ENCODE data around the gene DPYSL3. TPM values are rescaled to one million over a fixed set of nuclear protein-coding genes. Genes with fewer than 3 reads are reported as not detected.
A peak's percentile ranks its signal among the peaks of the same experiment; 100 is the strongest.
"Not testable (repeated sequence)": the region's sequence is repeated elsewhere in the genome, so short reads cannot be mapped to it uniquely, and the experiment has no call there.

Gene DPYSL3
- total and polyA plus RNA-seq, 9 donors, result 82.4 to 160 (median 108) TPM

DNA sequence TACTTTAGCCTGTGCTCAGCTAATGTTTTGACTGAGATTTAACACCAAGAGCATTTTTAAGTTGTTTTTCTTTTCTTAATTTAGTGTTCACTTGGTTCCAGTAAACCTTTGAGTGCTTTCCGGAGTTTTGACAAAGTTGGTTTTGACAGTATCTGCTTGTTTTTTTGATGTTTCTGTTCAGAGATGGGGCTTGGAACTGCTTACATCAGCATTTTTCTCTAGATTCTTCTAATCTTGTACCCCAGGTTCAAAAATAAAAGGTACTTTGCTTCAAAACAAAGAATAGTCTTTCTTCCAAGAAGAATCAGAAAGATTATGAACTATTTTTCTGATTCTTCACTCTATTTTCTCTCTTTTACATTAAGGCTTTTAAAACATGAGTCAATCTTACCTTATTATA lies 132.2 kb downstream of the DPYSL3 start:
- no peaks in the 10 kb centered on the region for H3K36me3 ChIP-seq (ENCODE audit: control insufficient read depth, insufficient read depth, low read length)
- no peak overlapping the region for H3K27ac ChIP-seq (ENCODE audit: low read length)
- no peak for DNase-seq
- peaks cover 2% of the 10 kb centered on the region for H3K9me3 ChIP-seq (replicated peaks; ENCODE audit: control insufficient read depth, low read depth, low read length)
- no CpG with 5 or more reads among the region's 1 CpG for WGBS (ENCODE audit: insufficient coverage)
- H3K27me3 ChIP-seq (ENCODE audit: control insufficient read depth, insufficient read depth, low read length), result no peaks in the 10 kb centered on the region
- H3K4me3 ChIP-seq (ENCODE audit: low read length), result no peak overlapping the region
- H3K4me1 ChIP-seq (ENCODE audit: control insufficient read depth, insufficient read depth, low read length), result no peaks in the 10 kb centered on the region

DNA sequence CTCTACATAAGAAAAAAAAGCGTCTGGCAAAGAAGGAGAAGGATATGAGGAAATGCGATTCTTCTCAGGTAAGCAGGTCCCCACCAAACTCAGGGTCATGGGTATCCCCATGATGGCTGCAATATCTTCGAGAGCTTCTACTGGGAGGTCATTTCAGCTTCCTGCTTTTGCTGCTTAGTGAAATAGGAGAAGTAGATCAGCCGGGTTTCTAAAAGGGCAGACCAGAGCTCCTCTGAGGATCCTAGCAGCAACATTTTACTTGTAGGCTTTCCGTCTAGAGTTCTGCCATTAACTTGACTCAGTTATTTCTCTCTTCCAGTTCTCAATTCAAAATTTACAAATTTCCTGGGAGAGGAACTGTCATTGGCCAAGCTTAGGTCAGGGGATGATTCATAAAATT lies 134.7 kb downstream of the DPYSL3 start:
- WGBS (ENCODE audit: insufficient coverage), result 64% methylated on average over 2 of the region's 5 CpGs
- DNase-seq, result no peak
- Histone ChIP-seq H3K9me3 (replicated peaks; ENCODE audit: control insufficient read depth, low read depth, low read length) (peaks cover 2% of the 10 kb centered on the region), H3K4me1 (ENCODE audit: control insufficient read depth, insufficient read depth, low read length) (no peaks in the 10 kb centered on the region), H3K27ac (ENCODE audit: low read length) (no peak overlapping the region), H3K36me3 (ENCODE audit: control insufficient read depth, insufficient read depth, low read length) (no peaks in the 10 kb centered on the region), H3K27me3 (ENCODE audit: control insufficient read depth, insufficient read depth, low read length) (no peaks in the 10 kb centered on the region), H3K4me3 (ENCODE audit: low read length) (no peak overlapping the region)

DNA sequence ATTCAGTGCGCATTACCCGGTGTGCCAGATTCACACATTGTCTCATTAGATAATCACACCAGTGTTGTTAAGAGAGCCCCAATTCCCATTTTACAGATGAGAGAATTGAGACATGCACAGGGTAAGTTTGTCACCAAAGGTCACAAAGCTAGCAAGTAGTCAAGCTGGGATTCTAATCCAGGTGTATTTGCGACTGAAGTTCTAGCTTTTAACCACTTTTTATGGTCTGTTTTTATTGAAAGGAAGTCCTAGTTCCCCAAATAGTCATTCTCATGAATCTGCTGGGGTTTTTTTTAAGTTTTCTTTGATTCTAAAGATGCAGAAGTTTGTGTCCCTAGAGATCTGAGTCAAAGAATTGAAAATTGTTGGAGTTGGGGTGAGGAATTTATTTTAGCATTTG lies 136.5 kb downstream of the DPYSL3 start:
- no peaks in the 10 kb centered on the region for H3K27me3 ChIP-seq (ENCODE audit: control insufficient read depth, insufficient read depth, low read length)
- H3K27ac ChIP-seq (ENCODE audit: low read length), result no peak overlapping the region
- WGBS (ENCODE audit: insufficient coverage), result 100% methylated on average over 2 of the region's 3 CpGs
- H3K4me1 ChIP-seq (ENCODE audit: control insufficient read depth, insufficient read depth, low read length), result no peaks in the 10 kb centered on the region
- H3K9me3 ChIP-seq (replicated peaks; ENCODE audit: control insufficient read depth, low read depth, low read length), result no peaks in the 10 kb centered on the region
- no peak overlapping the region for H3K4me3 ChIP-seq (ENCODE audit: low read length)
- no peak for DNase-seq
- H3K36me3 ChIP-seq (ENCODE audit: control insufficient read depth, insufficient read depth, low read length), result no peaks in the 10 kb centered on the region

DNA sequence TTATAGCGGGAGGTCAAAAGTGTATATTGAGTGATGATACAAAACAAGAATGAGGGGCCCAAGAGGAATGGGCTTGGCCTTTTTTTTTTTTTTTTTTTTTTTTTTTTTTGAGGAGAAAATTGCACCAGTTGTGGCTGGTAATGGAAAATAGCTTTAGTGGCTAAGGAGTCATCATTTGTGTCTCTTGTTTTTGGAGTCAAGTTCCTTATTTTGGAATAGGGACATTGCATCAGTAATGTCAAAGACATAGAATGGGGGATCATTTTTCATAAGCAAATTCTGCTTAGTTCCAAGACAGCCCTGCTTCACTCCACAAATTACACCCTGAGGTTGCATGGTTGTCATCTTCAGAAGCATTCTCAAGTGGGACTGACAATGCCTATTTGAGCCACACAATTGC lies 137.7 kb downstream of the DPYSL3 start:
- Histone ChIP-seq H3K9me3 (replicated peaks; ENCODE audit: control insufficient read depth, low read depth, low read length) (no peaks in the 10 kb centered on the region), H3K4me3 (ENCODE audit: low read length) (no peak overlapping the region), H3K36me3 (ENCODE audit: control insufficient read depth, insufficient read depth, low read length) (no peaks in the 10 kb centered on the region), H3K4me1 (ENCODE audit: control insufficient read depth, insufficient read depth, low read length) (no peaks in the 10 kb centered on the region), H3K27me3 (ENCODE audit: control insufficient read depth, insufficient read depth, low read length) (no peaks in the 10 kb centered on the region), H3K27ac (ENCODE audit: low read length) (no peak overlapping the region)
- no CpG with 5 or more reads among the region's 1 CpG for WGBS (ENCODE audit: insufficient coverage)
- DNase-seq, result no peak

DNA sequence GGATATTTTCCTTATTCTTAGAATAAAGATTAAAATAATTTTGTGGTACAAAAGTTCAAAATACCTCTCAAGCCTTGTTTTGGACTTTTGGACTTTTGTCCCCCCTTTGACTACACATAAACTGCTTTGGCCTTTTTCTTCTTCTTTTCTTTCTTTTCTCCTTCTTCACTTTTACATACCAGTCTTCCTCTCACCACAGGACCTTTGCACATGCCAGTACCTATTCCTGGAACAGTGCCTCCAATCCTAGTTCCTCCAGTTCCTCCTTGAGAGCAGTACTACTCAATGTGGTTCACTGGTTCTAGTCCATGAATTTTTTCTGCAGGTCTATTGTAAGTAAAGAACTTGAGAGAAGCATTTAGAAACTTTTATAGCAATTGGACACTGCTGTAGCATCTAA lies 138.6 kb downstream of the DPYSL3 start:
- H3K4me1 ChIP-seq (ENCODE audit: control insufficient read depth, insufficient read depth, low read length), result no peaks in the 10 kb centered on the region
- no peaks in the 10 kb centered on the region for H3K36me3 ChIP-seq (ENCODE audit: control insufficient read depth, insufficient read depth, low read length)
- DNase-seq, result no peak
- no peaks in the 10 kb centered on the region for H3K27me3 ChIP-seq (ENCODE audit: control insufficient read depth, insufficient read depth, low read length)
- H3K27ac ChIP-seq (ENCODE audit: low read length), result no peak overlapping the region
- no peaks in the 10 kb centered on the region for H3K9me3 ChIP-seq (replicated peaks; ENCODE audit: control insufficient read depth, low read depth, low read length)
- no peak overlapping the region for H3K4me3 ChIP-seq (ENCODE audit: low read length)

DNA sequence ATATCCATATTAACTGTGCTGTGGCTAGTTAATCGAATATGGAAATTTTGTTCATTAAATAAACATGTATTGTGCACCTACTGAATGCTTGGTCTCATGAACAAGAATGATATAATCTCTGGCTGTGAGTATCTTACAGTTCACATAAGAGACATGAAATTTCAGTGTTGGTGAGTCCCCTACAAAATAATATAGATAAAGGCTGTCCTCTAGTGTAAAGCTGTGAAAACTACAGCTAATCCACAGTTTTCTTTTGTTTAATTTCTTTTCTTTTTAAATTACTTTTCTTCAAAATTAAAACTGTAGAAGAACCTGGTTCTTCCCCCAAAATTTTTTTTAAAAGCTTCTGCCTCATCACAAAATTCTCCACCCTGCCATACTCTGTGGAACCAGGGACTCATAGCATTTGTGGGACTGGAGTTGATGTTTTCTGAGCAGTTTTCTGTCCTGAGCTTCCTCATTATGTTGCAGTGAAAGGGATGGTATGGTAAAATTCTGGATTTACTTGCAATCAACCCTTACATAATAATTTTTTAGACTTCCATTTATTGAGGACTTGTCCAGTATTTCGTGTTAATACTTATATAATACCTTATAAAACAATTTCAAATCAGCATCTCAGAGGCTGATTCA lies 140.0 kb downstream of the DPYSL3 start:
- no CpG with 5 or more reads among the region's 2 CpGs for WGBS (ENCODE audit: insufficient coverage)
- H3K9me3 ChIP-seq (replicated peaks; ENCODE audit: control insufficient read depth, low read depth, low read length), result no peaks in the 10 kb centered on the region
- peak; percentile 20 for DNase-seq

DNA sequence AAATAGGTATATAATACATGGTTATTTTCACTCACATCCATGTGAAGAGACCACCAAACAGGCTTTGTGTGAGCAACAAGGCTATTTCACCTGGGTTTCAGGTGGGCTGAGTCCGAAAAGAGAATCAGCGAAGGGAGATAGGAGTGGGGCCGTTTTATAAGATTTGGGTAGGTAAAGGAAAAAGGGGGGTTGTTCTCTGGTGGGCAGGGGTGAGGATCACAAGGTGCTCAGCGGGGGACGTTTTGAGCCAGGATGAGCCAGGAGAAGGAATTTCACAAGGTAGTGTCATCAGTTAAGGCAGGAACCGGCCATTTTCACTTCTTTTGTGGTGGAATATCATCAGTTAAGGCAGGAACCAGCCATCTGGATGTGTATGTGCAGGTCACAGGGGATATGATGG lies 142.5 kb downstream of the DPYSL3 start:
- WGBS (ENCODE audit: insufficient coverage), result 83% methylated on average over 5 of the region's 6 CpGs
- H3K4me1 ChIP-seq (ENCODE audit: control insufficient read depth, insufficient read depth, low read length); H3K27ac ChIP-seq (ENCODE audit: low read length); H3K36me3 ChIP-seq (ENCODE audit: control insufficient read depth, insufficient read depth, low read length); DNase-seq; H3K4me3 ChIP-seq (ENCODE audit: low read length); H3K9me3 ChIP-seq (replicated peaks; ENCODE audit: control insufficient read depth, low read depth, low read length); H3K27me3 ChIP-seq (ENCODE audit: control insufficient read depth, insufficient read depth, low read length): not testable (repeated sequence)

More for the DNA sequence above, 140.0 kb downstream of the DPYSL3 start:
- Histone ChIP-seq H3K27ac (ENCODE audit: low read length) (no peak overlapping the region), H3K4me1 (ENCODE audit: control insufficient read depth, insufficient read depth, low read length) (no peaks in the 10 kb centered on the region), H3K4me3 (ENCODE audit: low read length) (no peak overlapping the region), H3K27me3 (ENCODE audit: control insufficient read depth, insufficient read depth, low read length) (no peaks in the 10 kb centered on the region), H3K36me3 (ENCODE audit: control insufficient read depth, insufficient read depth, low read length) (no peaks in the 10 kb centered on the region)

DNA sequence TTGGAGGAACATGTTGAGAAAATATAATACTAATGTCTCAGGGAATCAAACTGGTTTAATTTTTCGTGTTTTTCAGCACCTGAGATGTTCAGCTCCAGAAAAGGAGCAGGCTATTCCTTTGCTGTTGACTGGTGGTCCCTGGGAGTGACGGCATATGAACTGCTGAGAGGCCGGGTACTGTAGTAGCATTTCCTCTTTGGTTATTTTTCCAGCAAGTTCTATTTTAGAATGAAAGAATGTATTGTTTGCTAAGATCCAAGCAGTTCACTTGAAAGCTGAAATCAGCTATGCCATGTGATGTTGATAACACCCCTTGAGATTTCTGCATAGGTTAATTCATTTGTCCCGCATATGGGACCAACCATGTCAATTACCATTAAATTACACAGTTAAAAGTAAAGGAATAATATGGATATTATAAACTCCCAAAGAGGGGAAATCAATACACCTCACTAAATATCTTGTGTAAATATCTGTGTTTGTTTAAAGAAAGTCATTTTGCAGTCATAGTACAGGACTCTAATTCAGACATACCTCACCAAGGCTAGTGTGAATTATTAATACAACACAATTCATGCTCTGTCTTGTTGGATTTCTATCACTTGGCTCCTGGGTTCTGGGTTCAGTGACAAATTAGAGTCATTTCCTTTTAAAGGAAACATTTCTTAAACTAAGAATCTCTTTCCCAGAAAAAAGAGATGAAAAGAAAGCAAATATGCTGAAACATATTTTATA lies 148.3 kb downstream of the DPYSL3 start:
- WGBS (ENCODE audit: insufficient coverage), result 58% methylated on average over 3 of the region's 4 CpGs
- DNase-seq, result no peak
- no peaks in the 10 kb centered on the region for H3K9me3 ChIP-seq (replicated peaks; ENCODE audit: control insufficient read depth, low read depth, low read length)

DNA sequence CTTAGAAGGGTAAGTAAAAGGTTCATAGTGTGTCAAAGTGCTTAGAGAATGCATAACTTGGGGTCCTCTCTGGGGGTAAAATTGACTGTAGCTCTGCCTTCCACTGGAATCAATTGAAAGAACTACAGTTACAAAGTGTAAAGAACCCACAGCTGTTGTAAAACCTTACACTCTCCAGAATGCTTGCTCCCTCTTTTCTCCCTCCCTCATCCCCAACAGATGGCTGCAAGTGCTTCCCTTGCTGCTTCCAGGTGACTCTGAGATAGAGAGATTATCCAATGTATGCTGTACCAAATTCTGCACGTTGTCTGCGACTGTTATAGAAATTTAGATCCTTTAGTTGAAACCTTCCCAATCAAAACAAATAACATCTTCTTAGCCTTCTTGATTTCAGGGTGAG lies 149.1 kb downstream of the DPYSL3 start:
- DNase-seq, result no peak
- no peaks in the 10 kb centered on the region for H3K36me3 ChIP-seq (ENCODE audit: control insufficient read depth, insufficient read depth, low read length)
- H3K27ac ChIP-seq (ENCODE audit: low read length), result no peak overlapping the region
- H3K4me1 ChIP-seq (ENCODE audit: control insufficient read depth, insufficient read depth, low read length), result no peaks in the 10 kb centered on the region
- H3K9me3 ChIP-seq (replicated peaks; ENCODE audit: control insufficient read depth, low read depth, low read length), result no peaks in the 10 kb centered on the region
- H3K4me3 ChIP-seq (ENCODE audit: low read length), result no peak overlapping the region
- no CpG with 5 or more reads among the region's 2 CpGs for WGBS (ENCODE audit: insufficient coverage)
- H3K27me3 ChIP-seq (ENCODE audit: control insufficient read depth, insufficient read depth, low read length), result no peaks in the 10 kb centered on the region

More for the DNA sequence above, 148.3 kb downstream of the DPYSL3 start:
- Histone ChIP-seq H3K36me3 (ENCODE audit: control insufficient read depth, insufficient read depth, low read length) (no peaks in the 10 kb centered on the region), H3K4me1 (ENCODE audit: control insufficient read depth, insufficient read depth, low read length) (no peaks in the 10 kb centered on the region), H3K4me3 (ENCODE audit: low read length) (no peak overlapping the region), H3K27me3 (ENCODE audit: control insufficient read depth, insufficient read depth, low read length) (no peaks in the 10 kb centered on the region), H3K27ac (ENCODE audit: low read length) (no peak overlapping the region)

DNA sequence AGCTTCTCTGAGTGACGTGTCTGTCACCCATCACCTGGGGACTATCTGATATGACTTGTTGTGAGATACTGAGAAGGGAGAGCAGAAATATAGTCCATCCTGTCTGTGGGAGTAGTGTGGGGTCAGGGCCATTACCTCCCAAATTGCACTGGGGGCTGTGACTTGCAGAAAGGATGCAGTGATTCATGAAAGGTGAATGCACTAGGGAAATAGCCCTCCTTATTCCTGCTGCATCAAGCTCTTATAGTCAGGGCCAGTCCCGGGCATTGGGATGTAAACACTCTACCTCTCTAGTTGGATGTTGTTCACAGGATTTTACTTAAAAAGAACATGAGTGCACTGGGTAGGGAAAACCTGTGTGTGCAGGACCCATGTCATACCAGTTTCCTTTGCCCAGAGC lies 150.3 kb downstream of the DPYSL3 start:
- Histone ChIP-seq H3K4me1 (ENCODE audit: control insufficient read depth, insufficient read depth, low read length) (no peaks in the 10 kb centered on the region), H3K9me3 (replicated peaks; ENCODE audit: control insufficient read depth, low read depth, low read length) (no peaks in the 10 kb centered on the region), H3K4me3 (ENCODE audit: low read length) (no peak overlapping the region), H3K27ac (ENCODE audit: low read length) (no peak overlapping the region), H3K36me3 (ENCODE audit: control insufficient read depth, insufficient read depth, low read length) (no peaks in the 10 kb centered on the region), H3K27me3 (ENCODE audit: control insufficient read depth, insufficient read depth, low read length) (no peaks in the 10 kb centered on the region)
- 100% methylated on average over 1 of the region's 2 CpGs for WGBS (ENCODE audit: insufficient coverage)
- no peak for DNase-seq
